Right atrium auricular region (tissue), 2 donors: ENCODE data around the gene ZP3. TPM values are rescaled to one million over a fixed set of nuclear protein-coding genes. Genes with fewer than 3 reads are reported as not detected.
"Not testable (repeated sequence)": the region's sequence is repeated elsewhere in the genome, so short reads cannot be mapped to it uniquely, and the experiment has no call there.

Source experiments
- DNase-seq: peaks from one replicate; pipeline ENCODE4 v3.0.0-alpha.2; 2019; ENCODE audit warnings: low spot score
- H3K27ac ChIP-seq, 2 donors: fragments of 200-600 bp; sonication (generic); 1 replicate in 1 of 2; 2 replicates in 1 of 2; pipeline ENCODE4 v1.5.1; 2016 to 2019
- H3K27me3 ChIP-seq, 2 donors: fragments of 200-600 bp; sonication (generic); one replicate each; pipeline versions ENCODE4 v1.5.1 to v1.6.0; 2017 to 2019
- H3K36me3 ChIP-seq: fragments of 200-600 bp; sonication (generic); one replicate; pipeline ENCODE4 v1.5.1; 2016
- H3K4me1 ChIP-seq, 2 donors: fragments of 200-600 bp; sonication (generic); one replicate each; pipeline versions ENCODE4 v1.5.1 to v1.6.0; 2017 to 2019
- H3K4me3 ChIP-seq, 2 donors: fragments of 200-600 bp; sonication (generic); 1 replicate in 1 of 2; 2 replicates in 1 of 2; pipeline ENCODE4 v1.5.1; 2017 to 2019; ENCODE audit warnings: mild to moderate bottlenecking in 1 of 2, moderate library complexity in 1 of 2
- H3K9me3 ChIP-seq, 2 donors: fragments of 200-600 bp; sonication (generic); one replicate each; pipeline ENCODE4 v1.5.1; 2019
- CTCF ChIP-seq, 2 donors: fragments of 200-600 bp; sonication (generic); IDR thresholded peaks; one replicate each; pipeline ENCODE4 v1.5.1; 2019; ENCODE audit warnings: antibody characterized with exemption in 2 of 2
- total RNA-seq, 2 donors: library from RNA; depleted of rRNA; stranded (reverse); fragments of >200 nt; gene quantifications; one replicate each; pipeline ENCODE4 v1.1.0, GENCODE V29; 2016

ZP3 gene
- total RNA-seq, 2 donors from 2014 or later = 2.4 to 3.4 TPM

GRCh38 chr7:76423666-76424412 is 911 bp upstream of the ZP3 start:
- TF ChIP-seq CTCF (IDR thresholded peaks at IDR 0.05) = no peak
- Histone ChIP-seq H3K4me1 (no peaks in the 10 kb centered on the region), H3K27ac (no peak overlapping the region), H3K27me3 (no peaks in the 10 kb centered on the region), H3K9me3 (peaks cover 0 to 7% of the 10 kb centered on the region in 2 donors), H3K36me3 (no peaks in the 10 kb centered on the region), H3K4me3 (no peak overlapping the region)
- DNase-seq = no peak

GRCh38 chr7:76425156-76425555 is 406 bp downstream of the ZP3 start:
- TF ChIP-seq CTCF (IDR thresholded peaks at IDR 0.05) = no peak
- H3K4me1 ChIP-seq = no peaks in the 10 kb centered on the region
- no peak overlapping the region for H3K27ac ChIP-seq
- H3K36me3 ChIP-seq = no peaks in the 10 kb centered on the region
- no peak for DNase-seq
- peaks cover 0 to 4% of the 10 kb centered on the region in 2 donors for H3K9me3 ChIP-seq
- no peak overlapping the region for H3K4me3 ChIP-seq
- no peaks in the 10 kb centered on the region for H3K27me3 ChIP-seq

GRCh38 chr7:76425558-76425957 is 808 bp downstream of the ZP3 start:
- H3K27ac ChIP-seq, H3K27me3 ChIP-seq, H3K4me1 ChIP-seq, H3K9me3 ChIP-seq, H3K36me3 ChIP-seq, H3K4me3 ChIP-seq, DNase-seq: not testable (repeated sequence)

- no peak overlapping the region for H3K4me3 ChIP-seq
- no peaks in the 10 kb centered on the region for H3K36me3 ChIP-seq
- TF ChIP-seq CTCF (IDR thresholded peaks at IDR 0.05) = no peak
- DNase-seq = no peak
- H3K27me3 ChIP-seq = no peaks in the 10 kb centered on the region
- H3K9me3 ChIP-seq = no peaks in the 10 kb centered on the region
- no peaks in the 10 kb centered on the region for H3K4me1 ChIP-seq
- H3K27ac ChIP-seq = no peak overlapping the region
These were observed 1.5 kb downstream of the ZP3 start for GRCh38 chr7:76426246-76426645.

GRCh38 chr7:76427635-76428034 is 2.9 kb downstream of the ZP3 start:
- H3K27me3 ChIP-seq = no peaks in the 10 kb centered on the region
- H3K9me3 ChIP-seq = no peaks in the 10 kb centered on the region
- no peak overlapping the region for H3K4me3 ChIP-seq
- no peak for DNase-seq
- no peak overlapping the region for H3K27ac ChIP-seq
- no peaks in the 10 kb centered on the region for H3K36me3 ChIP-seq
- no peaks in the 10 kb centered on the region for H3K4me1 ChIP-seq
- no peak for TF ChIP-seq CTCF (IDR thresholded peaks at IDR 0.05)

- no peak for DNase-seq
- Histone ChIP-seq H3K27me3 (no peaks in the 10 kb centered on the region), H3K27ac (no peak overlapping the region), H3K4me3 (no peak overlapping the region), H3K36me3 (no peaks in the 10 kb centered on the region), H3K9me3 (no peaks in the 10 kb centered on the region), H3K4me1 (no peaks in the 10 kb centered on the region)
- TF ChIP-seq CTCF (IDR thresholded peaks at IDR 0.05) = no peak
These were observed 3.5 kb downstream of the ZP3 start for GRCh38 chr7:76428149-76428823.
